ENCODE data around the gene CBX7. TPM values are rescaled to one million over a fixed set of nuclear protein-coding genes. Genes with fewer than 3 reads are reported as not detected.

Gene CBX7
- total RNA-seq, 4 donors from 2014 or later = 38.1 to 126 (median 56.3) TPM

- no peak overlapping the region for H3K4me3 ChIP-seq
- H3K4me1 ChIP-seq = no peaks in the 10 kb centered on the region
- H3K27me3 ChIP-seq = peaks cover 3% of the 10 kb centered on the region
- H3K27ac ChIP-seq = no peak overlapping the region
- no peak for DNase-seq (ENCODE audit: low spot score in 2 of 2)
- WGBS = 86% methylated on average over 9 of the region's 9 CpGs
- no peaks in the 10 kb centered on the region for H3K36me3 ChIP-seq
- TF ChIP-seq CTCF (IDR thresholded peaks at IDR 0.05) (no peak), POLR2A (IDR thresholded peaks at IDR 0.05) (no peak), EP300 (IDR thresholded peaks at IDR 0.05) (no peak), POLR2AphosphoS5 (IDR thresholded peaks at IDR 0.05) (no peak)
- no peaks in the 10 kb centered on the region for H3K9me3 ChIP-seq
These were observed 36.4 kb downstream of the CBX7 start for GRCh38 chr22:39115977-39116621.

GRCh38 chr22:39115570-39115969, 36.9 kb downstream of the CBX7 start:
- Histone ChIP-seq H3K9me3 (no peaks in the 10 kb centered on the region), H3K27ac (no peak overlapping the region), H3K27me3 (peaks cover 3% of the 10 kb centered on the region), H3K4me3 (no peak overlapping the region), H3K4me1 (no peaks in the 10 kb centered on the region), H3K36me3 (no peaks in the 10 kb centered on the region)
- WGBS = 80% methylated on average over 2 of the region's 2 CpGs
- no peak for DNase-seq (ENCODE audit: low spot score in 2 of 2)
- TF ChIP-seq EP300 (IDR thresholded peaks at IDR 0.05) = no peak
- no peak for TF ChIP-seq CTCF (IDR thresholded peaks at IDR 0.05)

GRCh38 chr22:39114112-39114511, 38.4 kb downstream of the CBX7 start:
- Histone ChIP-seq H3K9me3 (no peaks in the 10 kb centered on the region), H3K4me1 (no peaks in the 10 kb centered on the region), H3K27ac (no peak overlapping the region), H3K27me3 (peaks cover 3% of the 10 kb centered on the region), H3K4me3 (no peak overlapping the region), H3K36me3 (no peaks in the 10 kb centered on the region)
- DNase-seq (ENCODE audit: low spot score in 2 of 2) = no peak
- no peak for TF ChIP-seq POLR2AphosphoS5 (IDR thresholded peaks at IDR 0.05)
- TF ChIP-seq POLR2A (IDR thresholded peaks at IDR 0.05) = no peak
- TF ChIP-seq EP300 (IDR thresholded peaks at IDR 0.05) = no peak
- no peak for TF ChIP-seq CTCF (IDR thresholded peaks at IDR 0.05)
- 66% methylated on average over 6 of the region's 6 CpGs for WGBS

- no peak for TF ChIP-seq POLR2A (IDR thresholded peaks at IDR 0.05)
- no peak for TF ChIP-seq EP300 (IDR thresholded peaks at IDR 0.05)
- no peak for TF ChIP-seq POLR2AphosphoS5 (IDR thresholded peaks at IDR 0.05)
- no peak for TF ChIP-seq CTCF (IDR thresholded peaks at IDR 0.05)
These were observed 41.6 kb downstream of the CBX7 start for GRCh38 chr22:39110631-39111561.

GRCh38 chr22:39109361-39109760, 43.1 kb downstream of the CBX7 start:
- WGBS = 88% methylated on average over 9 of the region's 9 CpGs

More at GRCh38 chr22:39110631-39111561, 41.6 kb downstream of the CBX7 start:
- Histone ChIP-seq H3K27ac (no peak overlapping the region), H3K4me3 (no peak overlapping the region), H3K27me3 (peaks cover 3% of the 10 kb centered on the region), H3K36me3 (no peaks in the 10 kb centered on the region), H3K4me1 (no peaks in the 10 kb centered on the region), H3K9me3 (no peaks in the 10 kb centered on the region)
- 69% methylated on average over 15 of the region's 15 CpGs for WGBS
- DNase-seq (ENCODE audit: low spot score in 2 of 2) = no peak

More at GRCh38 chr22:39109361-39109760, 43.1 kb downstream of the CBX7 start:
- no peak for DNase-seq (ENCODE audit: low spot score in 2 of 2)
- no peaks in the 10 kb centered on the region for H3K36me3 ChIP-seq
- no peaks in the 10 kb centered on the region for H3K9me3 ChIP-seq
- H3K27ac ChIP-seq = no peak overlapping the region
- H3K4me1 ChIP-seq = no peaks in the 10 kb centered on the region
- H3K27me3 ChIP-seq = peaks cover 3% of the 10 kb centered on the region
- H3K4me3 ChIP-seq = no peak overlapping the region
- TF ChIP-seq EP300 (IDR thresholded peaks at IDR 0.05) (no peak), POLR2AphosphoS5 (IDR thresholded peaks at IDR 0.05) (no peak), CTCF (IDR thresholded peaks at IDR 0.05) (no peak), POLR2A (IDR thresholded peaks at IDR 0.05) (no peak)

All from suprapubic skin (tissue), 4 donors.